Forelimb muscle (tissue), 1 donor: ENCODE data around the gene TMEM74B. TPM values are rescaled to one million over a fixed set of nuclear protein-coding genes. Genes with fewer than 3 reads are reported as not detected.

Source experiments
- DNase-seq: peaks from one replicate; pipeline ENCODE4 v3.0.0-alpha.2; 2013; ENCODE audit warnings: low read depth
- polyA plus RNA-seq: library from polyadenylated mRNA; unstranded; fragments of 120-200 nt; gene quantifications from one replicate; pipeline ENCODE4 v1.2.1, GENCODE V29; 2013; ENCODE audit not compliant: insufficient read length

Gene TMEM74B
- polyA plus RNA-seq, 1 donor = 2.6 TPM

- DNase-seq = no peak
These were observed 21.0 kb upstream of the TMEM74B start for GRCh38 chr20:1205802-1206201.

GRCh38 chr20:1204576-1204975 is 19.8 kb upstream of the TMEM74B start:
- DNase-seq = no peak

- DNase-seq = no peak
These were observed 19.3 kb upstream of the TMEM74B start for GRCh38 chr20:1204113-1204512.

GRCh38 chr20:1203630-1204029 is 18.8 kb upstream of the TMEM74B start:
- DNase-seq = no peak

- DNase-seq = no peak
These were observed 18.2 kb upstream of the TMEM74B start, which contains the start of gene C20orf202 for GRCh38 chr20:1202762-1203504. Gene C20orf202, plus strand, starts transcription at chr20:1203454. Its CDS starts 132 bp downstream, at chr20:1203586.

GRCh38 chr20:1199964-1200363 is 15.2 kb upstream of the TMEM74B start:
- DNase-seq = no peak

GRCh38 chr20:1199212-1199873 is 14.6 kb upstream of the TMEM74B start:
- no peak for DNase-seq

GRCh38 chr20:1198751-1199150 is 14.0 kb upstream of the TMEM74B start:
- no peak for DNase-seq

- DNase-seq = no peak
These were observed 13.0 kb upstream of the TMEM74B start for GRCh38 chr20:1197801-1198200.

GRCh38 chr20:1196634-1197033 is 11.9 kb upstream of the TMEM74B start:
- no peak for DNase-seq

- no peak for DNase-seq
These were observed 10.4 kb upstream of the TMEM74B start for GRCh38 chr20:1195226-1195625.

- DNase-seq = no peak
These were observed 6.5 kb upstream of the TMEM74B start for GRCh38 chr20:1191299-1191698.

- no peak for DNase-seq
These were observed 6.1 kb upstream of the TMEM74B start for GRCh38 chr20:1190847-1191246.

GRCh38 chr20:1189827-1190226 is 5.0 kb upstream of the TMEM74B start:
- DNase-seq = no peak

- DNase-seq = no peak
These were observed 3.6 kb upstream of the TMEM74B start for GRCh38 chr20:1188347-1188746.

GRCh38 chr20:1187605-1188171 is 2.9 kb upstream of the TMEM74B start:
- DNase-seq = no peak

GRCh38 chr20:1186367-1186991 is 1.7 kb upstream of the TMEM74B start:
- no peak for DNase-seq

- no peak for DNase-seq
These were observed 1.1 kb upstream of the TMEM74B start for GRCh38 chr20:1185790-1186334.

GRCh38 chr20:1185316-1185741 is 548 bp upstream of the TMEM74B start:
- no peak for DNase-seq

GRCh38 chr20:1184260-1184637 is 532 bp downstream of the TMEM74B start:
- DNase-seq = no peak

- no peak for DNase-seq
These were observed 1.6 kb downstream of the TMEM74B start for GRCh38 chr20:1183153-1183552.

GRCh38 chr20:1182106-1182505 is 2.7 kb downstream of the TMEM74B start:
- DNase-seq = no peak
